Activated T-cell treated with anti-CD3 and anti-CD28 coated beads, Interleukin-2, amount 50 U/mL, for 72 hours (primary cell): Measurements from ENCODE around the gene FOXL3. TPM values are rescaled to one million over a fixed set of nuclear protein-coding genes. Genes with fewer than 3 reads are reported as not detected.
"Not testable (repeated sequence)": the region's sequence is repeated elsewhere in the genome, so short reads cannot be mapped to it uniquely, and the experiment has no call there.

Source experiments
- ATAC-seq, 2 donors: fragments of 150-1000 bp; cut with Tn5 transposase; replicated peaks in 1 of 2; 2 replicates each; pipeline ENCODE4 v1.10.0; 2021; ENCODE audit warnings: moderate library complexity in 2 of 2, mild to moderate bottlenecking in 1 of 2
- DNase-seq, 2 donors: peaks; one replicate each; pipeline ENCODE4 v3.0.0; 2021 to 2022; ENCODE audit warnings: mixed read lengths in 1 of 2
- H3K27ac Mint-ChIP-seq: one replicate; pipeline ENCODE4 v1.8.0; 2022; ENCODE audit warnings: mild to moderate bottlenecking, moderate library complexity, mixed read lengths
- H3K27me3 Mint-ChIP-seq: one replicate; pipeline ENCODE4 v1.8.0; 2022; ENCODE audit warnings: low read depth, mixed read lengths
- H3K36me3 Mint-ChIP-seq, 2 donors: one replicate each; pipeline ENCODE4 v1.8.0; 2022; ENCODE audit warnings: mixed read lengths in 2 of 2, mild to moderate bottlenecking in 1 of 2; ENCODE audit not compliant: insufficient read depth in 2 of 2
- H3K4me1 Mint-ChIP-seq: one replicate; pipeline ENCODE4 v1.8.0; 2022; ENCODE audit warnings: low read depth, mixed read lengths
- H3K4me3 Mint-ChIP-seq, 2 donors: one replicate each; pipeline ENCODE4 v1.8.0; 2022; ENCODE audit warnings: mild to moderate bottlenecking in 2 of 2, mixed read lengths in 2 of 2, moderate library complexity in 2 of 2
- H3K9me3 Mint-ChIP-seq, 2 donors: one replicate each; pipeline ENCODE4 v1.8.0; 2022; ENCODE audit warnings: mixed read lengths in 2 of 2
- total RNA-seq, 2 donors: library from RNA; stranded (reverse); gene quantifications; one replicate each; pipeline ENCODE4 v1.2.3, GENCODE V29; 2022

Gene FOXL3
- total RNA-seq, 2 donors from 2014 or later: not detected

GRCh38 chr7:334618-335357 lies 44.8 kb downstream of the FOXL3 start:
- DNase-seq: no peak
- peaks cover 11% of the 10 kb centered on the region in 2 donors for H3K9me3 Mint-ChIP-seq
- no peak for ATAC-seq
- H3K4me1 Mint-ChIP-seq: peaks cover 9% of the 10 kb centered on the region
- H3K36me3 Mint-ChIP-seq: peaks cover 5 to 8% of the 10 kb centered on the region in 2 donors
- H3K27ac Mint-ChIP-seq: no peak overlapping the region
- peak overlapping the region in 1 of 2 donors; percentile 25 for H3K4me3 Mint-ChIP-seq
- H3K27me3 Mint-ChIP-seq: no peaks in the 10 kb centered on the region

- no peak for ATAC-seq
- Mint-ChIP-seq H3K4me3 (no peak overlapping the region), H3K4me1 (peaks cover 9% of the 10 kb centered on the region), H3K36me3 (peaks cover 5 to 8% of the 10 kb centered on the region in 2 donors), H3K27me3 (no peaks in the 10 kb centered on the region), H3K27ac (no peak overlapping the region), H3K9me3 (peaks cover 11% of the 10 kb centered on the region in 2 donors)
- no peak for DNase-seq
These were observed 45.6 kb downstream of the FOXL3 start for GRCh38 chr7:335358-336148.

GRCh38 chr7:336149-336533 lies 46.2 kb downstream of the FOXL3 start:
- not testable (repeated sequence) for DNase-seq, H3K27ac Mint-ChIP-seq, H3K4me1 Mint-ChIP-seq, ATAC-seq, H3K4me3 Mint-ChIP-seq, H3K36me3 Mint-ChIP-seq, H3K27me3 Mint-ChIP-seq
- H3K9me3 Mint-ChIP-seq: peaks cover 11% of the 10 kb centered on the region in 2 donors

- Mint-ChIP-seq H3K36me3 (peaks cover 5 to 8% of the 10 kb centered on the region in 2 donors), H3K27ac (no peak overlapping the region), H3K9me3 (peaks cover 11% of the 10 kb centered on the region in 2 donors), H3K4me1 (peaks cover 9% of the 10 kb centered on the region), H3K4me3 (no peak overlapping the region), H3K27me3 (no peaks in the 10 kb centered on the region)
- DNase-seq (no peak), ATAC-seq (no peak)
These were observed 47.0 kb downstream of the FOXL3 start for GRCh38 chr7:336810-337566.

GRCh38 chr7:337567-337951 lies 47.6 kb downstream of the FOXL3 start:
- peaks cover 5 to 8% of the 10 kb centered on the region in 2 donors for H3K36me3 Mint-ChIP-seq
- no peaks in the 10 kb centered on the region for H3K27me3 Mint-ChIP-seq
- ATAC-seq (no peak), DNase-seq (no peak)
- H3K4me3 Mint-ChIP-seq: no peak overlapping the region
- no peak overlapping the region for H3K27ac Mint-ChIP-seq
- H3K9me3 Mint-ChIP-seq: peaks cover 11% of the 10 kb centered on the region in 2 donors
- H3K4me1 Mint-ChIP-seq: peaks cover 15% of the 10 kb centered on the region

- no peak for ATAC-seq
- Mint-ChIP-seq H3K4me1 (peaks cover 16% of the 10 kb centered on the region), H3K36me3 (peaks cover 5 to 8% of the 10 kb centered on the region in 2 donors), H3K9me3 (peaks cover 11% of the 10 kb centered on the region in 2 donors), H3K4me3 (no peak overlapping the region), H3K27ac (no peak overlapping the region), H3K27me3 (no peaks in the 10 kb centered on the region)
- no peak for DNase-seq
These were observed 48.5 kb downstream of the FOXL3 start for GRCh38 chr7:338295-339061.

- peaks cover 11% of the 10 kb centered on the region in 2 donors for H3K9me3 Mint-ChIP-seq
- no peaks in the 10 kb centered on the region for H3K27me3 Mint-ChIP-seq
- no peak overlapping the region for H3K27ac Mint-ChIP-seq
- ATAC-seq (no peak), DNase-seq (no peak)
- H3K4me3 Mint-ChIP-seq: no peak overlapping the region
- peaks cover 5 to 8% of the 10 kb centered on the region in 2 donors for H3K36me3 Mint-ChIP-seq
- H3K4me1 Mint-ChIP-seq: peaks cover 16% of the 10 kb centered on the region
These were observed 49.0 kb downstream of the FOXL3 start for GRCh38 chr7:339062-339342.

GRCh38 chr7:339696-340095 lies 49.7 kb downstream of the FOXL3 start:
- H3K4me1 Mint-ChIP-seq: peaks cover 11% of the 10 kb centered on the region
- no peak overlapping the region for H3K4me3 Mint-ChIP-seq
- no peaks in the 10 kb centered on the region for H3K27me3 Mint-ChIP-seq
- ATAC-seq (no peak), DNase-seq (no peak)
- H3K27ac Mint-ChIP-seq: no peak overlapping the region
- H3K36me3 Mint-ChIP-seq: peaks cover 2 to 4% of the 10 kb centered on the region in 2 donors
- H3K9me3 Mint-ChIP-seq: peaks cover 5% of the 10 kb centered on the region in 2 donors

- Mint-ChIP-seq H3K9me3 (no peaks in the 10 kb centered on the region), H3K4me1 (peaks cover 11% of the 10 kb centered on the region), H3K4me3 (no peak overlapping the region), H3K27me3 (no peaks in the 10 kb centered on the region), H3K27ac (no peak overlapping the region), H3K36me3 (no peaks in the 10 kb centered on the region)
- ATAC-seq (no peak), DNase-seq (no peak)
These were observed 50.4 kb downstream of the FOXL3 start for GRCh38 chr7:340200-340937.

Other genes starting within 250 kb of the FOXL3 start
- under 1 TPM in 1 of 2 donors, not detected in 1; 0.12 TPM for gene FAM20C, start 97.6 kb upstream of the FOXL3 start, total RNA-seq
- 10 to 100 TPM in 1 of 2 donors, 1 to 10 TPM in 1; 10.0 to 16.0 TPM for gene PDGFA, start 229.7 kb downstream of the FOXL3 start, total RNA-seq